SK-N-SH treated with all-trans-retinoic acid at 6 μM for 48 hours (cell line): Measurements from ENCODE around the gene PTPRO.

Source experiments
- ARNTL ChIP-seq: fragments of 450-650 bp; formaldehyde crosslinking; IDR thresholded peaks from 2 replicates; pipeline ENCODE4 v1.5.0; 2020; ENCODE audit warnings: low read depth, mild to moderate bottlenecking, moderate library complexity, borderline replicate concordance
- ISL1 ChIP-seq: fragments of 250-450 bp; sonication (Bioruptor Pico); IDR thresholded peaks from 2 replicates; pipeline ENCODE4 v2.1.2; 2022; ENCODE audit warnings: mild to moderate bottlenecking, moderate library complexity
- RARB ChIP-seq: fragments of 250-450 bp; sonication (Bioruptor Pico); IDR thresholded peaks from 2 replicates; pipeline ENCODE4 v1.8.0; 2021; ENCODE audit warnings: mild to moderate bottlenecking, moderate library complexity
- SNAI2 ChIP-seq: fragments of 250-450 bp; sonication (Bioruptor Pico); IDR thresholded peaks from 2 replicates; pipeline ENCODE4 v1.5.0; 2020; ENCODE audit warnings: mild to moderate bottlenecking, moderate library complexity
- TCF4 ChIP-seq: fragments of 250-450 bp; sonication (Bioruptor Pico); IDR thresholded peaks from 2 replicates; pipeline ENCODE4 v1.8.0; 2021; ENCODE audit warnings: mild to moderate bottlenecking, moderate library complexity, borderline replicate concordance
- TOX ChIP-seq: fragments of 250-450 bp; sonication (Bioruptor Pico); IDR thresholded peaks from 2 replicates; pipeline ENCODE4 v1.8.0; 2021; ENCODE audit warnings: mild to moderate bottlenecking, moderate library complexity, borderline replicate concordance
- ZC3H10 ChIP-seq: fragments of 250-450 bp; sonication (Bioruptor Pico); IDR thresholded peaks from 2 replicates; pipeline ENCODE4 v1.5.1; 2021; ENCODE audit warnings: mild to moderate bottlenecking, moderate library complexity
- ZFP3 ChIP-seq: fragments of 250-450 bp; sonication (Bioruptor Pico); IDR thresholded peaks from 2 replicates; pipeline ENCODE4 v1.5.0; 2020; ENCODE audit warnings: mild to moderate bottlenecking, moderate library complexity
- TF ChIP-seq, protein P1 (sequence below): fragments of 250-450 bp; sonication (Bioruptor Pico); IDR thresholded peaks from 2 replicates; pipeline ENCODE4 v1.5.1; 2020; ENCODE audit warnings: low read depth, mild to moderate bottlenecking, moderate library complexity
- TF ChIP-seq, protein P2 (sequence below): fragments of 250-450 bp; sonication (Bioruptor Pico); IDR thresholded peaks from 2 replicates; pipeline ENCODE4 v1.8.0; 2021; ENCODE audit warnings: low read depth, mild to moderate bottlenecking, moderate library complexity, borderline replicate concordance
- TF ChIP-seq, protein P3 (sequence below): fragments of 250-450 bp; sonication (Bioruptor Pico); IDR thresholded peaks from 2 replicates; pipeline ENCODE4 v1.5.0; 2020; ENCODE audit warnings: mild to moderate bottlenecking, moderate library complexity
- TF ChIP-seq, protein P4 (sequence below): fragments of 250-450 bp; sonication (Bioruptor Pico); IDR thresholded peaks from 2 replicates; pipeline ENCODE4 v1.8.0; 2020; ENCODE audit warnings: mild to moderate bottlenecking, moderate library complexity, borderline replicate concordance

DNA sequence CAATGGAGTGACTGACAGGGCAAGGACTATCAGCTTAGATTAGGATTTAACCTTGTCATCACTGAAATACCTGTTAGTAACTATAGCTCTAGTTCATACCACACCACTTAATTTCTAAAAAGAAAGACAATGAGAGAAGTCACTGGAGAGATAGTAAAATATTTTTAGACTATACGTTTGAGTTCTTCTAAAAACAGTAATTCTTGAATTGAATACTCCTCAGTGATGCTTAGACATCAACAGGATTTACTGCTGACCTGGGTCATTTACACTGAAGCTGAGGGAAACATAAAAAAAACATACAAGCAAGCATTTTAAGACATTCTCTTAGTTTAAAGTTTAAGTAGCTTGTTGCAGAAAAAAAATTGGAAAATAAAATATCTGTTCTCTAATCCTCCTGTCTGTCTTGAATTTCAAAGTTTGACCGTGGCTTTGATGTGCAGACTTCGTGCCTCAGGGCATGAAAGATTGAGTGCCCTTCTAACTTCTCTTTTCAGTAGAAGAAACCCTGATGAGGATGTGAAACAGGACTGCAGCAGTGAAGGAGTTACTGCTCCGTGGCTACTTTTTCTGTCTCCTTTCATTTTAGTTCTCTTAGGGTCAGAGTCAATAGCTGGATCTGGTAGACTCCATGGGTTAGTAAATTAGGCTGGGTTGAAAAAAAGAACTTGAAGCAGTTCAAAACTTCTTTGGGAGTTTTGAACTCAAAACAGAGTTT is 172.2 kb downstream of the PTPRO start:
- no peak for TF ChIP-seq ISL1 (CRISPR knock-in tag)
- no peak for TF ChIP-seq ZFP3 (CRISPR knock-in tag)
- TF ChIP-seq TOX (CRISPR knock-in tag), result no peak
- TF ChIP-seq, protein P1, sequence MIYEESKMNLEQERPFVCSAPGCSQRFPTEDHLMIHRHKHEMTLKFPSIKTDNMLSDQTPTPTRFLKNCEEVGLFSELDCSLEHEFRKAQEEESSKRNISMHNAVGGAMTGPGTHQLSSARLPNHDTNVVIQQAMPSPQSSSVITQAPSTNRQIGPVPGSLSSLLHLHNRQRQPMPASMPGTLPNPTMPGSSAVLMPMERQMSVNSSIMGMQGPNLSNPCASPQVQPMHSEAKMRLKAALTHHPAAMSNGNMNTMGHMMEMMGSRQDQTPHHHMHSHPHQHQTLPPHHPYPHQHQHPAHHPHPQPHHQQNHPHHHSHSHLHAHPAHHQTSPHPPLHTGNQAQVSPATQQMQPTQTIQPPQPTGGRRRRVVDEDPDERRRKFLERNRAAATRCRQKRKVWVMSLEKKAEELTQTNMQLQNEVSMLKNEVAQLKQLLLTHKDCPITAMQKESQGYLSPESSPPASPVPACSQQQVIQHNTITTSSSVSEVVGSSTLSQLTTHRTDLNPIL (CRISPR knock-in tag), result no peak
- no peak for TF ChIP-seq ARNTL (CRISPR knock-in tag)
- TF ChIP-seq, protein P2, sequence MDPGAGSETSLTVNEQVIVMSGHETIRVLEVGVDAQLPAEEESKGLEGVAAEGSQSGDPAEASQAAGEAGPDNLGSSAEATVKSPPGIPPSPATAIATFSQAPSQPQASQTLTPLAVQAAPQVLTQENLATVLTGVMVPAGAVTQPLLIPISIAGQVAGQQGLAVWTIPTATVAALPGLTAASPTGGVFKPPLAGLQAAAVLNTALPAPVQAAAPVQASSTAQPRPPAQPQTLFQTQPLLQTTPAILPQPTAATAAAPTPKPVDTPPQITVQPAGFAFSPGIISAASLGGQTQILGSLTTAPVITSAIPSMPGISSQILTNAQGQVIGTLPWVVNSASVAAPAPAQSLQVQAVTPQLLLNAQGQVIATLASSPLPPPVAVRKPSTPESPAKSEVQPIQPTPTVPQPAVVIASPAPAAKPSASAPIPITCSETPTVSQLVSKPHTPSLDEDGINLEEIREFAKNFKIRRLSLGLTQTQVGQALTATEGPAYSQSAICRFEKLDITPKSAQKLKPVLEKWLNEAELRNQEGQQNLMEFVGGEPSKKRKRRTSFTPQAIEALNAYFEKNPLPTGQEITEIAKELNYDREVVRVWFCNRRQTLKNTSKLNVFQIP (CRISPR knock-in tag), result no peak
- TF ChIP-seq RARB, result no peak
- TF ChIP-seq, protein P3, sequence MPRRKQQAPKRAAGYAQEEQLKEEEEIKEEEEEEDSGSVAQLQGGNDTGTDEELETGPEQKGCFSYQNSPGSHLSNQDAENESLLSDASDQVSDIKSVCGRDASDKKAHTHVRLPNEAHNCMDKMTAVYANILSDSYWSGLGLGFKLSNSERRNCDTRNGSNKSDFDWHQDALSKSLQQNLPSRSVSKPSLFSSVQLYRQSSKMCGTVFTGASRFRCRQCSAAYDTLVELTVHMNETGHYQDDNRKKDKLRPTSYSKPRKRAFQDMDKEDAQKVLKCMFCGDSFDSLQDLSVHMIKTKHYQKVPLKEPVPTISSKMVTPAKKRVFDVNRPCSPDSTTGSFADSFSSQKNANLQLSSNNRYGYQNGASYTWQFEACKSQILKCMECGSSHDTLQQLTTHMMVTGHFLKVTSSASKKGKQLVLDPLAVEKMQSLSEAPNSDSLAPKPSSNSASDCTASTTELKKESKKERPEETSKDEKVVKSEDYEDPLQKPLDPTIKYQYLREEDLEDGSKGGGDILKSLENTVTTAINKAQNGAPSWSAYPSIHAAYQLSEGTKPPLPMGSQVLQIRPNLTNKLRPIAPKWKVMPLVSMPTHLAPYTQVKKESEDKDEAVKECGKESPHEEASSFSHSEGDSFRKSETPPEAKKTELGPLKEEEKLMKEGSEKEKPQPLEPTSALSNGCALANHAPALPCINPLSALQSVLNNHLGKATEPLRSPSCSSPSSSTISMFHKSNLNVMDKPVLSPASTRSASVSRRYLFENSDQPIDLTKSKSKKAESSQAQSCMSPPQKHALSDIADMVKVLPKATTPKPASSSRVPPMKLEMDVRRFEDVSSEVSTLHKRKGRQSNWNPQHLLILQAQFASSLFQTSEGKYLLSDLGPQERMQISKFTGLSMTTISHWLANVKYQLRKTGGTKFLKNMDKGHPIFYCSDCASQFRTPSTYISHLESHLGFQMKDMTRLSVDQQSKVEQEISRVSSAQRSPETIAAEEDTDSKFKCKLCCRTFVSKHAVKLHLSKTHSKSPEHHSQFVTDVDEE (CRISPR knock-in tag), result no peak
- no peak for TF ChIP-seq TCF4 (CRISPR knock-in tag)
- TF ChIP-seq, protein P4, sequence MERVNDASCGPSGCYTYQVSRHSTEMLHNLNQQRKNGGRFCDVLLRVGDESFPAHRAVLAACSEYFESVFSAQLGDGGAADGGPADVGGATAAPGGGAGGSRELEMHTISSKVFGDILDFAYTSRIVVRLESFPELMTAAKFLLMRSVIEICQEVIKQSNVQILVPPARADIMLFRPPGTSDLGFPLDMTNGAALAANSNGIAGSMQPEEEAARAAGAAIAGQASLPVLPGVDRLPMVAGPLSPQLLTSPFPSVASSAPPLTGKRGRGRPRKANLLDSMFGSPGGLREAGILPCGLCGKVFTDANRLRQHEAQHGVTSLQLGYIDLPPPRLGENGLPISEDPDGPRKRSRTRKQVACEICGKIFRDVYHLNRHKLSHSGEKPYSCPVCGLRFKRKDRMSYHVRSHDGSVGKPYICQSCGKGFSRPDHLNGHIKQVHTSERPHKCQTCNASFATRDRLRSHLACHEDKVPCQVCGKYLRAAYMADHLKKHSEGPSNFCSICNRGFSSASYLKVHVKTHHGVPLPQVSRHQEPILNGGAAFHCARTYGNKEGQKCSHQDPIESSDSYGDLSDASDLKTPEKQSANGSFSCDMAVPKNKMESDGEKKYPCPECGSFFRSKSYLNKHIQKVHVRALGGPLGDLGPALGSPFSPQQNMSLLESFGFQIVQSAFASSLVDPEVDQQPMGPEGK (CRISPR knock-in tag), result no peak
- TF ChIP-seq ZC3H10 (CRISPR knock-in tag), result no peak
- no peak for TF ChIP-seq SNAI2 (CRISPR knock-in tag)
